Measurements from ENCODE around the gene AOPEP.

AOPEP gene

GRCh38 chr9:94859226-94859625, 132.7 kb downstream of the AOPEP start:
- Histone ChIP-seq H3K27me3 (replicated peaks; ENCODE audit: insufficient read depth, low read length) (no peaks in the 10 kb centered on the region), H3K4me3 (ENCODE audit: low read length) (no peak overlapping the region), H3K4me1 (ENCODE audit: low read length) (peaks cover 28% of the 10 kb centered on the region), H3F3A (ENCODE audit: insufficient read depth, low read length) (peaks cover 14% of the 10 kb centered on the region), H2AFZ (ENCODE audit: low read length) (no peak overlapping the region), H3K79me2 (ENCODE audit: low read length) (peaks cover 9% of the 10 kb centered on the region), H3K4me2 (ENCODE audit: low read depth, low read length) (no peak overlapping the region), H3K9me3 (replicated peaks; ENCODE audit: insufficient read depth, low read length) (no peaks in the 10 kb centered on the region), H3K27ac (ENCODE audit: low read length) (no peak overlapping the region), H3K9ac (ENCODE audit: low read length) (no peak overlapping the region), H3K36me3 (replicated peaks; ENCODE audit: insufficient read depth, low read length) (no peaks in the 10 kb centered on the region), H3K9me2 (replicated peaks; ENCODE audit: insufficient read depth, low read length) (no peaks in the 10 kb centered on the region), H4K20me1 (ENCODE audit: insufficient read depth, low read length) (no peaks in the 10 kb centered on the region)
- no peak for DNase-seq
- TF ChIP-seq EZH2 (optimal IDR thresholded peaks at IDR 0.05; ENCODE audit: low read depth, low read length) (no peak), CTCF (IDR thresholded peaks at IDR 0.05; ENCODE audit: low read length) (no peak)

GRCh38 chr9:94859891-94860290, 133.4 kb downstream of the AOPEP start:
- Histone ChIP-seq H3K9me3 (replicated peaks; ENCODE audit: insufficient read depth, low read length) (no peaks in the 10 kb centered on the region), H3K9ac (ENCODE audit: low read length) (no peak overlapping the region), H2AFZ (ENCODE audit: low read length) (no peak overlapping the region), H3K9me2 (replicated peaks; ENCODE audit: insufficient read depth, low read length) (no peaks in the 10 kb centered on the region), H3F3A (ENCODE audit: insufficient read depth, low read length) (peaks cover 14% of the 10 kb centered on the region), H3K27ac (ENCODE audit: low read length) (peak overlapping the region; percentile 98), H3K4me1 (ENCODE audit: low read length) (peaks cover 28% of the 10 kb centered on the region), H3K4me2 (ENCODE audit: low read depth, low read length) (no peak overlapping the region), H3K79me2 (ENCODE audit: low read length) (peaks cover 9% of the 10 kb centered on the region), H3K36me3 (replicated peaks; ENCODE audit: insufficient read depth, low read length) (no peaks in the 10 kb centered on the region), H4K20me1 (ENCODE audit: insufficient read depth, low read length) (no peaks in the 10 kb centered on the region), H3K27me3 (replicated peaks; ENCODE audit: insufficient read depth, low read length) (no peaks in the 10 kb centered on the region), H3K4me3 (ENCODE audit: low read length) (no peak overlapping the region)
- no peak for TF ChIP-seq EZH2phosphoT487 (IDR thresholded peaks at IDR 0.05; ENCODE audit: low read length)
- TF ChIP-seq CTCF (IDR thresholded peaks at IDR 0.05; ENCODE audit: low read length) = no peak
- TF ChIP-seq EZH2 (optimal IDR thresholded peaks at IDR 0.05; ENCODE audit: low read depth, low read length) = no peak
- DNase-seq = no peak

GRCh38 chr9:94860678-94861588, 134.4 kb downstream of the AOPEP start:
- H4K20me1 ChIP-seq (ENCODE audit: insufficient read depth, low read length) = no peaks in the 10 kb centered on the region
- peak overlapping the region; percentile 12 for H3K4me3 ChIP-seq (ENCODE audit: low read length)
- peak overlapping the region; percentile 73 for H3K9ac ChIP-seq (ENCODE audit: low read length)
- peak overlapping the region; percentile 70 for H3K4me2 ChIP-seq (ENCODE audit: low read depth, low read length)
- H3K9me3 ChIP-seq (replicated peaks; ENCODE audit: insufficient read depth, low read length) = no peaks in the 10 kb centered on the region
- H3F3A ChIP-seq (ENCODE audit: insufficient read depth, low read length) = peaks cover 14% of the 10 kb centered on the region
- peak; percentile 98 for DNase-seq
- H3K36me3 ChIP-seq (replicated peaks; ENCODE audit: insufficient read depth, low read length) = no peaks in the 10 kb centered on the region
- no peaks in the 10 kb centered on the region for H3K9me2 ChIP-seq (replicated peaks; ENCODE audit: insufficient read depth, low read length)
- TF ChIP-seq CTCF (IDR thresholded peaks at IDR 0.05; ENCODE audit: low read length) (no peak), EZH2phosphoT487 (IDR thresholded peaks at IDR 0.05; ENCODE audit: low read length) (no peak), EZH2 (optimal IDR thresholded peaks at IDR 0.05; ENCODE audit: low read depth, low read length) (no peak)
- peaks cover 28% of the 10 kb centered on the region for H3K4me1 ChIP-seq (ENCODE audit: low read length)
- H3K27me3 ChIP-seq (replicated peaks; ENCODE audit: insufficient read depth, low read length) = no peaks in the 10 kb centered on the region
- H3K79me2 ChIP-seq (ENCODE audit: low read length) = peaks cover 9% of the 10 kb centered on the region
- peak overlapping the region; percentile 98 for H3K27ac ChIP-seq (ENCODE audit: low read length)
- no peak overlapping the region for H2AFZ ChIP-seq (ENCODE audit: low read length)

All from MM.1S (cell line).